ENCODE data around the gene FUOM. TPM values are rescaled to one million over a fixed set of nuclear protein-coding genes. Genes with fewer than 3 reads are reported as not detected.

Gene FUOM
- polyA plus RNA-seq, 1 of the 3 experiments (the other 2 are of a cell fraction) = 32.5 TPM

GRCh38 chr10:133338080-133339071 lies 19.4 kb downstream of the FUOM start:
- no peaks in the 10 kb centered on the region for H3K36me3 ChIP-seq (replicated peaks in 1 of 2; ENCODE audit: control insufficient read depth in 1 of 2, insufficient read depth in 2 of 2, low read length in 1 of 2)
- DNase-seq = no peak
- no peaks in the 10 kb centered on the region for H3K9me2 ChIP-seq
- no peak overlapping the region for H3K9ac ChIP-seq
- H3K4me3 ChIP-seq (ENCODE audit: low read depth in 2 of 2, low read length in 1 of 2) = no peak overlapping the region
- no peak overlapping the region for H2AFZ ChIP-seq (ENCODE audit: low read depth)
- TF ChIP-seq RCOR1 (IDR thresholded peaks at IDR 0.05; ENCODE audit: low read length) (no peak), PBX3 (IDR thresholded peaks at IDR 0.05) (no peak), SIN3A (IDR thresholded peaks at IDR 0.05; ENCODE audit: borderline replicate concordance, low read depth, low read length) (no peak), TAF1 (IDR thresholded peaks at IDR 0.05; ENCODE audit: borderline replicate concordance, low read depth, low read length) (no peak), TEAD4 (IDR thresholded peaks at IDR 0.05; ENCODE audit: borderline replicate concordance, insufficient read depth) (no peak), ZBTB33 (IDR thresholded peaks at IDR 0.05; ENCODE audit: borderline replicate concordance, low read depth) (no peak), TCF12 (IDR thresholded peaks at IDR 0.05) (no peak), POLR2AphosphoS5 (IDR thresholded peaks at IDR 0.05; ENCODE audit: low read depth, low read length) (no peak), USF2 (IDR thresholded peaks at IDR 0.05; ENCODE audit: borderline replicate concordance, low read depth, low read length) (no peak), SMC3 (IDR thresholded peaks at IDR 0.05; ENCODE audit: low read depth, low read length) (no peak), RFX5 (IDR thresholded peaks at IDR 0.05; ENCODE audit: low read length) (no peak), EP300 (IDR thresholded peaks at IDR 0.05; ENCODE audit: borderline replicate concordance in 1 of 2, low read depth in 1 of 2, low read length in 1 of 2) (no peak), MEF2A (IDR thresholded peaks at IDR 0.05; ENCODE audit: borderline replicate concordance, low read depth) (no peak)
- no peaks in the 10 kb centered on the region for H4K20me1 ChIP-seq (ENCODE audit: insufficient read depth)
- H3K79me2 ChIP-seq (ENCODE audit: insufficient read depth) = no peaks in the 10 kb centered on the region
- peaks cover 66% of the 10 kb centered on the region for H3K27me3 ChIP-seq (ENCODE audit: insufficient read depth)
- H3K9me3 ChIP-seq = no peaks in the 10 kb centered on the region
- POLR2A ChIA-PET = no interaction called here
- H3K4me1 ChIP-seq (ENCODE audit: control insufficient read depth in 1 of 2, insufficient read depth in 2 of 2, low read depth in 1 of 2, low read length in 1 of 2) = peaks cover 0 to 2% of the 10 kb centered on the region in 2 experiments; a peak in 2 of 4 replicates
- WGBS (ENCODE audit: low lambda C conversion rate) = 42% methylated on average over 10 of the region's 10 CpGs
- no peak overlapping the region for H3K4me2 ChIP-seq
- no peaks in the 10 kb centered on the region for H3F3A ChIP-seq (replicated peaks; ENCODE audit: insufficient read depth)
- H3K27ac ChIP-seq (ENCODE audit: low read depth in 2 of 2, low read length in 1 of 2) = no peak overlapping the region
- CTCF ChIA-PET = no interaction called here

All from SK-N-SH (cell line).